ENCODE results near the gene USP4. TPM values are rescaled to one million over a fixed set of nuclear protein-coding genes. Genes with fewer than 3 reads are reported as not detected.
A peak's percentile ranks its signal among the peaks of the same experiment; 100 is the strongest.

Gene USP4
- total RNA-seq, 3 donors from 2014 or later, result 26.3 to 32.8 (median 29.9) TPM

DNA sequence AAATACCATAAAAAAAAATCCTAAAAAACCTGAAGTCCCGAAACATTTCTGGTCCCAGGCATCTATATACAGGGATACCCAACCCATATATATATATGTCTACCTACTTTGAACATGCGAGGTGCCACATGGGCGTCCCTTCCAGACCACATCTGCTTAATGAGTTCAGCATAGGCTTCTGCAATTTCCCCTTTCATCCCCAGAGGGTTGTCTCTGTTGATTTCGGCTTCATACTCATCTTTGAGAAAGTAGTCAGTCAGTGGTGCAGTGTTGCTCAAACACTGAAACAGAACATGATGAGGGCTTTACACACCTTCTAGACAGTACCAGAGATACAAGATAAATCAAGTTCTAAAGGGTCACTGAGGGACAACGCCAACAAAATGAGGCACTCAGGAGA lies 34.2 kb downstream of the USP4 start:
- intact Hi-C loops (cut with DNase I; ENCODE audit: low total_unique reads), result no loop called here
- no peak for DNase-seq (ENCODE audit: low spot score in 2 of 2)
- peaks cover 5% of the 10 kb centered on the region for H3K36me3 ChIP-seq

DNA sequence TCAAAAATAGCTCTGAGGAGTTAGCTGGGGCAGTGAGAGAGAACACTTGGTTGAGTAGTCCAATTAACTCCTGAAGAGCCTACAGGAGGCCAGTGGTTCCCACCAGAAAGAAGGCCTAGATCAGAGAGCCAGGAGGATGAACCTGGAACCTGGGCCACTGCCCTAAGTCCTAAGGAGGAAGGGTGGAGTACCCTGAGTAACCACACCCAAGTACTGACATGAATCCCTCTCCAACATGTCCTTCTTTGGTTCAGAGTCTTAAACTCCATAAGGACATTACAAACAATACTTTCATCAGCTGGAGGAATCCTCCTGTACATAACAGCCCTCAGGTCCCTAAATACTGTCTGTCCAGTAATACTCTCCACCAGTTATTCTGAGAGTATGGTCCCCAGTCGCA lies 37.2 kb downstream of the USP4 start:
- intact Hi-C loops (cut with DNase I; ENCODE audit: low total_unique reads), result no loop called here
- TF ChIP-seq POLR2A (IDR thresholded peaks at IDR 0.05) (no peak), POLR2AphosphoS5 (IDR thresholded peaks at IDR 0.05) (no peak)
- Histone ChIP-seq H3K27me3 (no peaks in the 10 kb centered on the region), H3K36me3 (peaks cover 10% of the 10 kb centered on the region), H3K27ac (no peak overlapping the region), H3K4me3 (no peak overlapping the region), H3K4me1 (no peaks in the 10 kb centered on the region), H3K9me3 (no peaks in the 10 kb centered on the region)
- no peak for DNase-seq (ENCODE audit: low spot score in 2 of 2)

More for the DNA sequence above, 34.2 kb downstream of the USP4 start:
- no peaks in the 10 kb centered on the region for H3K27me3 ChIP-seq
- H3K9me3 ChIP-seq, result no peaks in the 10 kb centered on the region
- no peak overlapping the region for H3K4me3 ChIP-seq
- H3K4me1 ChIP-seq, result no peaks in the 10 kb centered on the region
- TF ChIP-seq POLR2AphosphoS5 (IDR thresholded peaks at IDR 0.05) (no peak), POLR2A (IDR thresholded peaks at IDR 0.05) (no peak)
- TF ChIP-seq, protein P1, sequence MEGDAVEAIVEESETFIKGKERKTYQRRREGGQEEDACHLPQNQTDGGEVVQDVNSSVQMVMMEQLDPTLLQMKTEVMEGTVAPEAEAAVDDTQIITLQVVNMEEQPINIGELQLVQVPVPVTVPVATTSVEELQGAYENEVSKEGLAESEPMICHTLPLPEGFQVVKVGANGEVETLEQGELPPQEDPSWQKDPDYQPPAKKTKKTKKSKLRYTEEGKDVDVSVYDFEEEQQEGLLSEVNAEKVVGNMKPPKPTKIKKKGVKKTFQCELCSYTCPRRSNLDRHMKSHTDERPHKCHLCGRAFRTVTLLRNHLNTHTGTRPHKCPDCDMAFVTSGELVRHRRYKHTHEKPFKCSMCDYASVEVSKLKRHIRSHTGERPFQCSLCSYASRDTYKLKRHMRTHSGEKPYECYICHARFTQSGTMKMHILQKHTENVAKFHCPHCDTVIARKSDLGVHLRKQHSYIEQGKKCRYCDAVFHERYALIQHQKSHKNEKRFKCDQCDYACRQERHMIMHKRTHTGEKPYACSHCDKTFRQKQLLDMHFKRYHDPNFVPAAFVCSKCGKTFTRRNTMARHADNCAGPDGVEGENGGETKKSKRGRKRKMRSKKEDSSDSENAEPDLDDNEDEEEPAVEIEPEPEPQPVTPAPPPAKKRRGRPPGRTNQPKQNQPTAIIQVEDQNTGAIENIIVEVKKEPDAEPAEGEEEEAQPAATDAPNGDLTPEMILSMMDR (IDR thresholded peaks at IDR 0.05), result no peak
- H3K27ac ChIP-seq, result no peak overlapping the region

DNA sequence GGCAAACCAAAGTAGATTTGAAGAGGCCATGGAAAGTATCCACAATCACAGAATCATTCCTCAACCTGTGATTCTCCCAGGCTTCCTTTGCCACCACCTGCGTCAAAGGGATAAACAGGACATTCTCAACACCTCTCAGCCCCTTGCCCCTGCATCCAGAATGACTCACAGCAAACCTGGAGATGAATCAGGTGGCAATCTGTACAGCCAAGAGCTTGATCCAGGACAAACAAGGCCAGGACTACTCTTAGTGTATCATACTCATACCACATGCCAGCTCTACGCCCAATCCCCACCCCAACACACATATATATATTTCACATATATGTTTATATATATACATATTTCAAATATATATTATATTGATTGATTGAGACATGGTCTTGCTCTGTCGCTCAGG lies 39.3 kb downstream of the USP4 start:
- H3K9me3 ChIP-seq, result no peaks in the 10 kb centered on the region
- DNase-seq (ENCODE audit: low spot score in 2 of 2), result no peak
- H3K4me3 ChIP-seq, result no peak overlapping the region
- H3K27ac ChIP-seq, result no peak overlapping the region
- peaks cover 10% of the 10 kb centered on the region for H3K36me3 ChIP-seq
- H3K4me1 ChIP-seq, result no peaks in the 10 kb centered on the region
- no peaks in the 10 kb centered on the region for H3K27me3 ChIP-seq
- TF ChIP-seq, protein P1 (IDR thresholded peaks at IDR 0.05), result no peak
- no peak for TF ChIP-seq POLR2AphosphoS5 (IDR thresholded peaks at IDR 0.05)
- intact Hi-C loops (cut with DNase I; ENCODE audit: low total_unique reads), result no loop called here

DNA sequence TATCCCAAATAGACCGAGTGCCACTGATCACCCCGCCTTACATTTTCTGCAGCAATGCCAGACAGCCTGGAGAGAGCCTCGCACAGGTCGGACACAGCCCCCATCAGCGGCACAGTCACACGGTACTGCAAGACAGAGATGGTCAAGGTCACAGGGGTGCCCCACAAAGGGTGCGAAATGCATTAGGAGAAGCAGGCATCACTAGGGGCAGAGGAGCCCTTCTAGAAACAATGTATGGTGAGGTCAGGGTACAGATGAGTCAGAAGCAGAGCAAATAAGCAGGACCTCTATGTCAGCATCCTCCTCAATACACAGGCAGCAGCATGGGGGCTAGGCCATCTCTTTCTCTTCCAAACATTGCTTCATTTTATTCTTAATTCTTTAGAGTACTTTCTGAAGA lies 41.3 kb downstream of the USP4 start:
- no peak for TF ChIP-seq POLR2AphosphoS5 (IDR thresholded peaks at IDR 0.05)
- no peak for TF ChIP-seq POLR2A (IDR thresholded peaks at IDR 0.05)
- TF ChIP-seq, protein P1 (IDR thresholded peaks at IDR 0.05), result no peak
- no peak for DNase-seq (ENCODE audit: low spot score in 2 of 2)
- Histone ChIP-seq H3K27ac (no peak overlapping the region), H3K4me1 (no peaks in the 10 kb centered on the region), H3K4me3 (no peak overlapping the region), H3K36me3 (peaks cover 9% of the 10 kb centered on the region), H3K9me3 (no peaks in the 10 kb centered on the region), H3K27me3 (no peaks in the 10 kb centered on the region)
- intact Hi-C loops (cut with DNase I; ENCODE audit: low total_unique reads), result no loop called here

DNA sequence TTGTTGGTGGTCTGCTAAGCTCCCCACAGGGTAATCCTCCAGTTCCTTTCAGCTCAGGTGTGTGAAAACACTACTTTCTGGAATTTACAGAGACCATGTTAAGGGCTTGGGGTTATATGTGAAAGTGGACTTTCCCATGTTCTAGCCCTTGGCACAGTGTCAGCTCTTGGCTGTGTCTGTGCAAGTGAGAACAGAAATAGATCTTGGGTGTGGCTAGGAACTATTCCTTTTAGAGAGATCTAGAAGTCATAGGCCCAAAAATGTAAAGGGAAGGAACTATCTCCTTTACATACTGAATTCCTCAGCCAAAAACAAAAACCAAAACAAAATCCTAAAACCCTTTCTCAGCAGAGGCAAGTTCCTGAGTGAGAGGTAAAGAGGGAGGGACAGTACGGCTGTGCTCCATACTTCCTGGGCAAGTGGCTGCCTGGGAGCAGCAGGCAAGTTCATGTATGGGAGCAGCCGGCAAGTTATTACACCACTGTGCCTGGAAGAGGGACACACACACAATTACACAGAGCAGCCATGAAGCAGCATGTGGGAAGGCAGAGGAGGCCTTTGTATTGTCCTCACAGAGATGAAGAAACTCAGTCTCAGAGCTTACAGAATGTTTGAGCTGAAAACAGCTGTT lies 43.0 kb downstream of the USP4 start:
- DNase-seq (ENCODE audit: low spot score in 2 of 2), result no peak

More for the DNA sequence above, 43.0 kb downstream of the USP4 start:
- H3K36me3 ChIP-seq, result peaks cover 9% of the 10 kb centered on the region
- H3K4me3 ChIP-seq, result no peak overlapping the region
- no peaks in the 10 kb centered on the region for H3K27me3 ChIP-seq
- peak overlapping the region in 1 of 2 donors; percentile 58 for H3K27ac ChIP-seq
- TF ChIP-seq, protein P1 (IDR thresholded peaks at IDR 0.05), result no peak
- no peak for TF ChIP-seq POLR2AphosphoS5 (IDR thresholded peaks at IDR 0.05)
- TF ChIP-seq POLR2A (IDR thresholded peaks at IDR 0.05), result no peak
- no peaks in the 10 kb centered on the region for H3K9me3 ChIP-seq
- intact Hi-C loops (cut with DNase I; ENCODE audit: low total_unique reads), result no loop called here
- no peaks in the 10 kb centered on the region for H3K4me1 ChIP-seq
